SK-N-SH (cell line): ENCODE data around the gene CD70. TPM values are rescaled to one million over a fixed set of nuclear protein-coding genes. Genes with fewer than 3 reads are reported as not detected.

Experiments
- CTCF ChIA-PET: fragments of 300-600, 350-600 bp; formaldehyde crosslinking; extraction: SDS; loops from one replicate; lab custom pipeline; 2021; lab: Yijun Ruan, JAX
- POLR2A ChIA-PET: fragments of 350-600 bp; sonication (Branson Sonifier 250); formaldehyde crosslinking; extraction: SDS; loops from one replicate; lab custom pipeline; 2020; ENCODE audit warnings: antibody characterized with exemption, inconsistent platforms; lab: Yijun Ruan, JAX
- DNase-seq: peaks from one replicate; pipeline ENCODE4 v3.0.0; 2012
- H2AFZ ChIP-seq: fragments of 200-600 bp; sonication (generic); 2 replicates; pipeline ENCODE4 v1.8.1; 2016; ENCODE audit warnings: antibody characterized with exemption, mild to moderate bottlenecking, low read depth
- H3F3A ChIP-seq: fragments of 200-600 bp; sonication (generic); replicated peaks from 2 replicates; pipeline ENCODE3; 2016; ENCODE audit warnings: antibody characterized with exemption, mild to moderate bottlenecking; ENCODE audit not compliant: insufficient read depth
- H3K27ac ChIP-seq, 2 experiments: fragments of 200-500 bp in 1 of 2; fragments of 200-600 bp in 1 of 2; sonication (Bioruptor generic) in 1 of 2; sonication (generic), shearing (Covaris generic) in 1 of 2; 2 replicates each; pipeline versions ENCODE4 v1.5.1 to v1.6.1; 2014 to 2016; ENCODE audit warnings: low read depth in 2 of 2, inconsistent platforms in 1 of 2, low read length in 1 of 2, mild to moderate bottlenecking in 1 of 2, mixed read lengths in 1 of 2
- H3K27me3 ChIP-seq: fragments of 200-600 bp; sonication (generic), shearing (Covaris generic); 2 replicates; pipeline ENCODE4 v1.6.1; 2016; ENCODE audit warnings: mixed run types; ENCODE audit not compliant: insufficient read depth
- H3K36me3 ChIP-seq, 2 experiments: fragments of 200-500 bp in 1 of 2; fragments of 200-600 bp in 1 of 2; sonication (Bioruptor generic) in 1 of 2; sonication (generic) in 1 of 2; replicated peaks in 1 of 2; 2 replicates each; pipeline versions ENCODE3 to v1.5.1; 2014 to 2016; ENCODE audit warnings: low read length in 1 of 2, mild to moderate bottlenecking in 1 of 2; ENCODE audit not compliant: insufficient read depth in 2 of 2, control insufficient read depth in 1 of 2
- H3K4me1 ChIP-seq, 2 experiments: fragments of 200-500 bp in 1 of 2; fragments of 200-600 bp in 1 of 2; sonication (Bioruptor generic) in 1 of 2; sonication (generic), shearing (Covaris generic) in 1 of 2; 2 replicates each; pipeline versions ENCODE4 v1.5.1 to v1.6.1; 2014 to 2016; ENCODE audit warnings: low read depth in 1 of 2, low read length in 1 of 2, mixed run types in 1 of 2; ENCODE audit not compliant: insufficient read depth in 2 of 2, control insufficient read depth in 1 of 2
- H3K4me2 ChIP-seq: fragments of 200-600 bp; sonication (generic), shearing (Covaris generic); 2 replicates; pipeline ENCODE4 v1.6.1; 2017; ENCODE audit warnings: mixed run types
- H3K4me3 ChIP-seq, 2 experiments: fragments of 200-500 bp in 1 of 2; fragments of 200-600 bp in 1 of 2; sonication (Bioruptor generic) in 1 of 2; sonication (generic), shearing (Covaris generic) in 1 of 2; 2 replicates each; pipeline versions ENCODE4 v1.5.1 to v1.8.1; 2014 to 2016; ENCODE audit warnings: low read depth in 2 of 2, inconsistent platforms in 1 of 2, low read length in 1 of 2, mild to moderate bottlenecking in 1 of 2, mixed read lengths in 1 of 2, moderate library complexity in 1 of 2
- H3K79me2 ChIP-seq: fragments of 200-600 bp; sonication (generic); 2 replicates; pipeline ENCODE4 v1.8.1; 2017; ENCODE audit warnings: mild to moderate bottlenecking; ENCODE audit not compliant: insufficient read depth
- H3K9ac ChIP-seq: fragments of 200-600 bp; sonication (generic); 2 replicates; pipeline ENCODE4 v1.6.1; 2017; ENCODE audit warnings: mixed run types
- H3K9me2 ChIP-seq: fragments of 200-600 bp; sonication (generic); 2 replicates; pipeline ENCODE4 v1.6.1; 2017; ENCODE audit warnings: mixed run types
- H3K9me3 ChIP-seq: fragments of 200-600 bp; sonication (generic); 2 replicates; pipeline ENCODE4 v1.6.1; 2017; ENCODE audit warnings: mixed run types, mild to moderate bottlenecking, moderate library complexity
- H4K20me1 ChIP-seq: fragments of 200-600 bp; sonication (generic); 2 replicates; pipeline ENCODE4 v1.6.1; 2017; ENCODE audit warnings: mild to moderate bottlenecking, mixed run types; ENCODE audit not compliant: insufficient read depth
- CHD2 ChIP-seq: fragments of 150-350 bp; IDR thresholded peaks from 2 replicates; pipeline ENCODE4 v1.6.1; 2018; ENCODE audit warnings: low read length; ENCODE audit not compliant: partially characterized antibody
- EP300 ChIP-seq, 2 experiments: IDR thresholded peaks; 2 replicates each; pipeline versions ENCODE4 v1.4.0 to v1.6.1; 2012; ENCODE audit warnings: borderline replicate concordance in 1 of 2, low read depth in 1 of 2, low read length in 1 of 2
- EZH2phosphoT487 ChIP-seq: fragments of 200-600 bp; sonication (generic); IDR thresholded peaks from 2 replicates; pipeline ENCODE4 v1.6.1; 2017; ENCODE audit warnings: low read depth, mixed run types, mild to moderate bottlenecking, antibody characterized with exemption, moderate library complexity, borderline replicate concordance
- FOSL2 ChIP-seq: IDR thresholded peaks from 2 replicates; pipeline ENCODE4 v1.4.0; 2012; ENCODE audit warnings: low read depth, mild to moderate bottlenecking, moderate library complexity, borderline replicate concordance
- FOXJ3 ChIP-seq: sonication (generic); formaldehyde crosslinking; IDR thresholded peaks from 2 replicates; pipeline ENCODE4 v1.5.1; 2020; ENCODE audit warnings: mild to moderate bottlenecking, missing genetic modification reagents
- FOXM1 ChIP-seq: IDR thresholded peaks from 2 replicates; pipeline ENCODE4 v1.4.0; 2012; ENCODE audit warnings: low read depth, mild to moderate bottlenecking
- GABPA ChIP-seq: IDR thresholded peaks from 2 replicates; pipeline ENCODE4 v1.4.0; 2012; ENCODE audit warnings: low read depth, mild to moderate bottlenecking
- MEF2A ChIP-seq: IDR thresholded peaks from 2 replicates; pipeline ENCODE4 v1.4.0; 2012; ENCODE audit warnings: low read depth, borderline replicate concordance
- MXI1 ChIP-seq: IDR thresholded peaks from 2 replicates; pipeline ENCODE4 v1.6.1; 2012; ENCODE audit warnings: mild to moderate bottlenecking, low read depth, low read length, improper control_type of control experiment
- REST ChIP-seq: IDR thresholded peaks from 2 replicates; pipeline ENCODE4 v1.6.1; 2012; ENCODE audit warnings: mild to moderate bottlenecking, low read depth, low read length, moderate library complexity
- RFX5 ChIP-seq: IDR thresholded peaks from 2 replicates; pipeline ENCODE4 v1.6.1; 2012; ENCODE audit warnings: mild to moderate bottlenecking, improper control_type of control experiment, low read length
- SIN3A ChIP-seq: IDR thresholded peaks from 2 replicates; pipeline ENCODE4 v1.6.1; 2012; ENCODE audit warnings: low read depth, mild to moderate bottlenecking, low read length, moderate library complexity, borderline replicate concordance
- SMC3 ChIP-seq: IDR thresholded peaks from 2 replicates; pipeline ENCODE4 v1.6.1; 2012; ENCODE audit warnings: low read depth, low read length, improper control_type of control experiment
- TEAD4 ChIP-seq: IDR thresholded peaks from 2 replicates; pipeline ENCODE4 v1.4.0; 2012; ENCODE audit warnings: mild to moderate bottlenecking, borderline replicate concordance; ENCODE audit not compliant: insufficient read depth
- YY1 ChIP-seq: IDR thresholded peaks from 2 replicates; pipeline ENCODE4 v1.4.0; 2012; ENCODE audit warnings: low read depth, mild to moderate bottlenecking
- WGBS: methylation state at CpG from one replicate; pipeline ENCODE4 v1.1.6; 2017; ENCODE audit warnings: low lambda C conversion rate; 5-methylcytosine and 5-hydroxymethylcytosine counted together
- polyA plus RNA-seq, 3 experiments: library from polyadenylated mRNA; depleted of rRNA; stranded (reverse); fragments of >200 nt; gene quantifications; 2 replicates each; pipeline ENCODE4 v1.2.3, GENCODE V29; 2012

CD70 gene
- polyA plus RNA-seq, 1 of the 3 experiments (the other 2 are of a cell fraction): 142 TPM

GRCh38 chr19:6556480-6557195 lies 34.3 kb downstream of the CD70 start:
- H3K4me3 ChIP-seq: no peak overlapping the region
- H3K4me2 ChIP-seq: peak overlapping the region; percentile 43; the same call in 1 of the 2 replicates
- no peaks in the 10 kb centered on the region for H3K36me3 ChIP-seq
- no peak overlapping the region; the same call in 1 of the 2 replicates for H3K9ac ChIP-seq
- no peaks in the 10 kb centered on the region for H4K20me1 ChIP-seq
- no peak overlapping the region for H3K27ac ChIP-seq
- no peaks in the 10 kb centered on the region for H3K9me2 ChIP-seq
- peak overlapping the region; percentile 83 for H2AFZ ChIP-seq
- H3K9me3 ChIP-seq: no peaks in the 10 kb centered on the region
- H3K4me1 ChIP-seq: no peaks in the 10 kb centered on the region
- peaks cover 38% of the 10 kb centered on the region for H3K27me3 ChIP-seq
- CTCF ChIA-PET: no interaction called here
- WGBS: 14% methylated on average over 11 of the region's 11 CpGs
- DNase-seq: no peak
- no peaks in the 10 kb centered on the region for H3K79me2 ChIP-seq
- POLR2A ChIA-PET: no interaction called here
- H3F3A ChIP-seq: peaks cover 3% of the 10 kb centered on the region
- no peak for TF ChIP-seq MEF2A
- TF ChIP-seq SMC3: no peak
- no peak for TF ChIP-seq EZH2phosphoT487
- TF ChIP-seq FOSL2: no peak
- no peak for TF ChIP-seq REST
- TF ChIP-seq FOXJ3: no peak
- no peak for TF ChIP-seq GABPA
- no peak for TF ChIP-seq MXI1
- TF ChIP-seq CHD2: no peak

GRCh38 chr19:6556043-6556449 lies 34.9 kb downstream of the CD70 start:
- POLR2A ChIA-PET: no interaction called here
- TF ChIP-seq SIN3A (no peak), TEAD4 (no peak), FOXJ3 (no peak), GABPA (no peak), EP300 (IDR thresholded peaks at IDR 0.05; ENCODE audit: borderline replicate concordance in 1 of 2, low read depth in 1 of 2, low read length in 1 of 2) (no peak), FOXM1 (no peak), RFX5 (no peak), YY1 (no peak)
- TF ChIP-seq, all 33 proteins: peak for 0
- WGBS: 49% methylated on average over 2 of the region's 2 CpGs
- no peaks in the 10 kb centered on the region for H3K9me2 ChIP-seq
- H3K4me2 ChIP-seq: peak overlapping the region; percentile 43; the same call in 1 of the 2 replicates
- H3K4me1 ChIP-seq: no peaks in the 10 kb centered on the region
- no peak overlapping the region for H3K9ac ChIP-seq
- H4K20me1 ChIP-seq: no peaks in the 10 kb centered on the region
- H3K79me2 ChIP-seq: no peaks in the 10 kb centered on the region
- H3K27me3 ChIP-seq: peaks cover 37% of the 10 kb centered on the region
- H3F3A ChIP-seq: peaks cover 3% of the 10 kb centered on the region
- H3K4me3 ChIP-seq: no peak overlapping the region
- H2AFZ ChIP-seq: peak overlapping the region; percentile 83
- no peak overlapping the region for H3K27ac ChIP-seq
- CTCF ChIA-PET: no interaction called here
- no peaks in the 10 kb centered on the region for H3K36me3 ChIP-seq
- DNase-seq: no peak
- no peaks in the 10 kb centered on the region for H3K9me3 ChIP-seq
